IPS DF 6.9 (cell line): ENCODE data around the gene DOK5.
"Not testable (repeated sequence)": the region's sequence is repeated elsewhere in the genome, so short reads cannot be mapped to it uniquely, and the experiment has no call there.

Experiments used
- DNase-seq: peaks from one replicate; pipeline ENCODE4 v3.0.0-alpha.2; 2013; ENCODE audit warnings: low read depth, low spot score
- H3K27ac ChIP-seq: one replicate; pipeline ENCODE4 v1.5.1; 2013; ENCODE audit warnings: low read length, control low read depth
- H3K27me3 ChIP-seq: 2 replicates; pipeline ENCODE4 v1.6.1; 2013; ENCODE audit warnings: mild to moderate bottlenecking, low read length; ENCODE audit not compliant: control insufficient read depth, insufficient read depth
- H3K36me3 ChIP-seq: 2 replicates; pipeline ENCODE4 v1.6.1; 2013; ENCODE audit warnings: low read length; ENCODE audit not compliant: control insufficient read depth, insufficient read depth
- H3K4me1 ChIP-seq: 2 replicates; pipeline ENCODE4 v1.6.1; 2013; ENCODE audit warnings: low read length; ENCODE audit not compliant: control insufficient read depth, insufficient read depth
- H3K4me3 ChIP-seq: 2 replicates; pipeline ENCODE4 v1.5.1; 2013; ENCODE audit warnings: mild to moderate bottlenecking, low read length
- H3K9me3 ChIP-seq: 2 replicates; pipeline ENCODE4 v1.6.1; 2013; ENCODE audit warnings: low read length, inconsistent platforms; ENCODE audit not compliant: control insufficient read depth, insufficient read depth
- WGBS: extraction: QIAGEN DNeasy Blood & Tissue Kit; methylation state at CpG from one replicate; pipeline ENCODE4 v1.1.7; 2013; ENCODE audit warnings: mixed read lengths, missing lambda C conversion rate; ENCODE audit not compliant: insufficient read length, insufficient coverage; 5-methylcytosine and 5-hydroxymethylcytosine counted together

The DOK5 gene

GRCh38 chr20:54479937-54480336, 4.5 kb downstream of the DOK5 start:
- H3K27ac ChIP-seq, H3K4me1 ChIP-seq, H3K36me3 ChIP-seq, H3K27me3 ChIP-seq, H3K4me3 ChIP-seq, DNase-seq, H3K9me3 ChIP-seq: not testable (repeated sequence)
- WGBS: no CpG with 5 or more reads among the region's 7 CpGs

GRCh38 chr20:54481442-54481841, 6.0 kb downstream of the DOK5 start:
- no peak for DNase-seq
- H3K36me3 ChIP-seq: no peaks in the 10 kb centered on the region
- no CpG with 5 or more reads among the region's 4 CpGs for WGBS
- no peaks in the 10 kb centered on the region; the same call in 1 of the 2 replicates for H3K4me1 ChIP-seq
- H3K4me3 ChIP-seq: no peak overlapping the region
- H3K9me3 ChIP-seq: no peaks in the 10 kb centered on the region
- peaks cover 2% of the 10 kb centered on the region; the same call in 1 of the 2 replicates for H3K27me3 ChIP-seq
- no peak overlapping the region for H3K27ac ChIP-seq

- H3K27me3 ChIP-seq: no peaks in the 10 kb centered on the region
- H3K27ac ChIP-seq: no peak overlapping the region
- no CpG with 5 or more reads among the region's 8 CpGs for WGBS
- H3K36me3 ChIP-seq: no peaks in the 10 kb centered on the region
- H3K4me3 ChIP-seq: no peak overlapping the region
- no peaks in the 10 kb centered on the region for H3K4me1 ChIP-seq
- DNase-seq: no peak
- H3K9me3 ChIP-seq: no peaks in the 10 kb centered on the region
Observed at GRCh38 chr20:54485631-54486030, 10.2 kb downstream of the DOK5 start.

- DNase-seq: no peak
- no peaks in the 10 kb centered on the region for H3K9me3 ChIP-seq
- H3K4me3 ChIP-seq: no peak overlapping the region
- H3K27me3 ChIP-seq: no peaks in the 10 kb centered on the region
- no CpG with 5 or more reads among the region's 4 CpGs for WGBS
- no peaks in the 10 kb centered on the region; the same call in 1 of the 2 replicates for H3K4me1 ChIP-seq
- no peak overlapping the region for H3K27ac ChIP-seq
- no peaks in the 10 kb centered on the region for H3K36me3 ChIP-seq
Observed at GRCh38 chr20:54486585-54486984, 11.2 kb downstream of the DOK5 start.

- Histone ChIP-seq H3K27ac (no peak overlapping the region), H3K4me3 (no peak overlapping the region), H3K36me3 (no peaks in the 10 kb centered on the region), H3K4me1 (no peaks in the 10 kb centered on the region; the same call in 1 of the 2 replicates), H3K27me3 (no peaks in the 10 kb centered on the region), H3K9me3 (no peaks in the 10 kb centered on the region)
- 100% methylated on average over 1 of the region's 2 CpGs for WGBS
- no peak for DNase-seq
Observed at GRCh38 chr20:54488442-54488841, 13.0 kb downstream of the DOK5 start.

GRCh38 chr20:54491506-54491905, 16.1 kb downstream of the DOK5 start:
- no peak for DNase-seq
- H3K4me3 ChIP-seq: no peak overlapping the region
- H3K27me3 ChIP-seq: no peaks in the 10 kb centered on the region
- no peaks in the 10 kb centered on the region for H3K9me3 ChIP-seq
- H3K4me1 ChIP-seq: no peaks in the 10 kb centered on the region; the same call in 1 of the 2 replicates
- no peaks in the 10 kb centered on the region for H3K36me3 ChIP-seq
- WGBS: no CpG with 5 or more reads among the region's 7 CpGs
- H3K27ac ChIP-seq: no peak overlapping the region

GRCh38 chr20:54494303-54495006, 19.1 kb downstream of the DOK5 start:
- no peak for DNase-seq
- Histone ChIP-seq H3K4me1 (no peaks in the 10 kb centered on the region; the same call in 1 of the 2 replicates), H3K27me3 (no peaks in the 10 kb centered on the region), H3K9me3 (no peaks in the 10 kb centered on the region), H3K36me3 (no peaks in the 10 kb centered on the region), H3K4me3 (no peak overlapping the region), H3K27ac (no peak overlapping the region)
- WGBS: no CpG with 5 or more reads among the region's 3 CpGs

- no peak for DNase-seq
- no peaks in the 10 kb centered on the region for H3K27me3 ChIP-seq
- no peaks in the 10 kb centered on the region for H3K36me3 ChIP-seq
- no peaks in the 10 kb centered on the region for H3K9me3 ChIP-seq
- no peaks in the 10 kb centered on the region for H3K4me1 ChIP-seq
- no peak overlapping the region for H3K27ac ChIP-seq
- no peak overlapping the region for H3K4me3 ChIP-seq
- WGBS: no CpG with 5 or more reads among the region's 4 CpGs
Observed at GRCh38 chr20:54497931-54498718, 22.7 kb downstream of the DOK5 start.

GRCh38 chr20:54499111-54499510, 23.7 kb downstream of the DOK5 start:
- H3K4me3 ChIP-seq: no peak overlapping the region
- H3K27ac ChIP-seq: no peak overlapping the region
- H3K27me3 ChIP-seq: no peaks in the 10 kb centered on the region
- DNase-seq: no peak
- no CpG with 5 or more reads among the region's 1 CpG for WGBS
- H3K9me3 ChIP-seq: no peaks in the 10 kb centered on the region; the same call in 1 of the 2 replicates
- H3K4me1 ChIP-seq: no peaks in the 10 kb centered on the region
- H3K36me3 ChIP-seq: no peaks in the 10 kb centered on the region

- Histone ChIP-seq H3K4me3 (no peak overlapping the region), H3K36me3 (no peaks in the 10 kb centered on the region), H3K4me1 (no peaks in the 10 kb centered on the region), H3K27me3 (no peaks in the 10 kb centered on the region), H3K27ac (no peak overlapping the region), H3K9me3 (no peaks in the 10 kb centered on the region; the same call in 1 of the 2 replicates)
- DNase-seq: no peak
- no CpG with 5 or more reads among the region's 4 CpGs for WGBS
Observed at GRCh38 chr20:54502179-54502578, 26.8 kb downstream of the DOK5 start.
